ENCODE measurements around the gene BABAM2. TPM values are rescaled to one million over a fixed set of nuclear protein-coding genes. Genes with fewer than 3 reads are reported as not detected.
"Not testable (repeated sequence)": the region's sequence is repeated elsewhere in the genome, so short reads cannot be mapped to it uniquely, and the experiment has no call there.

Gene BABAM2
- total and polyA plus RNA-seq, 4 donors: 9.9 to 17.0 (median 13.9) TPM

DNA sequence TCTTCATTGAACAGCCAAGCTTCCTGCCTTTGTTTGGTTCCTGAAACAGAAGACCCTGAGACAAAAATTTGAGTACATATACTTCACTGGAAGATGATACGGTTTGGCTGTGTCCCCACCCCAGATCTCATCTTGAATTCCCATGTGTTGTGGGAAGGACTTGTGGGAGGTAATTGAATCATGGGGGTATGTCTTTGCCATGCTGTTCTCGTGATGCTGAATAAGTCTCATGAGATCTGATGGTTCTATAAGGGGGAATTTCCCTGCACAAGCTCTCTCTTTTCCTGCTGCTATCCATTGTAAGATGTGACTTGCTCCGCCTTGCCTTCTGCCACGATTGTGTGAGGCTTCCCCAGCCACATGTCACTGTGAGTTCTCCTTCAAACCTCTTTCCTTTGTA lies 76.5 kb downstream of the BABAM2 start:
- Histone ChIP-seq H3K9me3 (ENCODE audit: control insufficient read depth in 4 of 4, low read length in 3 of 4) (no peaks in the 10 kb centered on the region), H3K36me3 (ENCODE audit: control insufficient read depth in 4 of 4, insufficient read depth in 3 of 4, low read depth in 1 of 4, low read length in 3 of 4) (no peaks in the 10 kb centered on the region), H3K27ac (ENCODE audit: low read depth in 1 of 2, low read length in 2 of 2) (no peak overlapping the region), H3K4me3 (ENCODE audit: low read depth in 1 of 3, low read length in 3 of 3) (no peak overlapping the region), H3K9ac (ENCODE audit: low read depth in 1 of 2, low read length in 2 of 2) (no peak overlapping the region), H3K4me1 (ENCODE audit: control insufficient read depth in 4 of 4, insufficient read depth in 4 of 4, low read length in 3 of 4) (peaks cover 0 to 21% (median 9%) of the 10 kb centered on the region in 4 donors), H3K27me3 (ENCODE audit: control insufficient read depth in 4 of 4, insufficient read depth in 4 of 4, low read length in 3 of 4) (no peaks in the 10 kb centered on the region)
- WGBS: 96% methylated on average over 4 of the region's 4 CpGs
- TF ChIP-seq, protein P1, sequence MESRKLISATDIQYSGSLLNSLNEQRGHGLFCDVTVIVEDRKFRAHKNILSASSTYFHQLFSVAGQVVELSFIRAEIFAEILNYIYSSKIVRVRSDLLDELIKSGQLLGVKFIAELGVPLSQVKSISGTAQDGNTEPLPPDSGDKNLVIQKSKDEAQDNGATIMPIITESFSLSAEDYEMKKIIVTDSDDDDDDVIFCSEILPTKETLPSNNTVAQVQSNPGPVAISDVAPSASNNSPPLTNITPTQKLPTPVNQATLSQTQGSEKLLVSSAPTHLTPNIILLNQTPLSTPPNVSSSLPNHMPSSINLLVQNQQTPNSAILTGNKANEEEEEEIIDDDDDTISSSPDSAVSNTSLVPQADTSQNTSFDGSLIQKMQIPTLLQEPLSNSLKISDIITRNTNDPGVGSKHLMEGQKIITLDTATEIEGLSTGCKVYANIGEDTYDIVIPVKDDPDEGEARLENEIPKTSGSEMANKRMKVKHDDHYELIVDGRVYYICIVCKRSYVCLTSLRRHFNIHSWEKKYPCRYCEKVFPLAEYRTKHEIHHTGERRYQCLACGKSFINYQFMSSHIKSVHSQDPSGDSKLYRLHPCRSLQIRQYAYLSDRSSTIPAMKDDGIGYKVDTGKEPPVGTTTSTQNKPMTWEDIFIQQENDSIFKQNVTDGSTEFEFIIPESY (IDR thresholded peaks at IDR 0.05): no peak
- no peak for TF ChIP-seq FOXA1 (IDR thresholded peaks at IDR 0.05)
- TF ChIP-seq GABPA (IDR thresholded peaks at IDR 0.05 in 1 of 2, conservative IDR thresholded peaks at IDR 0.05 in 1 of 2): no peak
- TF ChIP-seq, protein P2, sequence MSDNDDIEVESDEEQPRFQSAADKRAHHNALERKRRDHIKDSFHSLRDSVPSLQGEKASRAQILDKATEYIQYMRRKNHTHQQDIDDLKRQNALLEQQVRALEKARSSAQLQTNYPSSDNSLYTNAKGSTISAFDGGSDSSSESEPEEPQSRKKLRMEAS (IDR thresholded peaks at IDR 0.05): no peak
- no peak for TF ChIP-seq NR2F2 (IDR thresholded peaks at IDR 0.05)
- no peak for TF ChIP-seq EGR1 (IDR thresholded peaks at IDR 0.05; ENCODE audit: low read depth in 2 of 2)
- no peak for TF ChIP-seq RXRA (IDR thresholded peaks at IDR 0.05)
- DNase-seq (ENCODE audit: low spot score): no peak

DNA sequence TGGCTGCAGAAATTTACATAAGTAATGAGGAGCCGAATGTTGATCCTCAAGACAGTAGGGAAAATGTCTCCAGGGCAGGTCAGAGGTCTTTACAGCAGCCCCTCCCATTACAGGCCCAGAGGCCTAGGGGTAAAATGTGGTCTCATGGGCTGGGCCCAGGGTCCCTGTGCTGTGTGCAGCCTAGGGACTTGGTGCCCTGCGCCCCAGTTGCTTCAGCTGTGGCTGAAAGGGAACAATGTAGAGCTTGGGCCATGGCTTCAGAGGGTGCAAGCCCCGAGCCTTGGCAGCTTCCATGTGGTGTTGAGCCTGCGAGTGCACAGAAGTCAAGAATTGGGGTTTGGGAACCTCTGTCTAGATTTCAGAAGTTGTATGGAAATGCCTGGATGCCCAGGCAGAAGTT lies 77.5 kb downstream of the BABAM2 start:
- peaks cover 0 to 21% (median 9%) of the 10 kb centered on the region in 4 donors for H3K4me1 ChIP-seq (ENCODE audit: control insufficient read depth in 4 of 4, insufficient read depth in 4 of 4, low read length in 3 of 4)
- not testable (repeated sequence) for H3K4me3 ChIP-seq (ENCODE audit: low read depth in 1 of 3, low read length in 3 of 3); H3K9me3 ChIP-seq (ENCODE audit: control insufficient read depth in 4 of 4, low read length in 3 of 4); H3K27me3 ChIP-seq (ENCODE audit: control insufficient read depth in 4 of 4, insufficient read depth in 4 of 4, low read length in 3 of 4); H3K27ac ChIP-seq (ENCODE audit: low read depth in 1 of 2, low read length in 2 of 2); H3K36me3 ChIP-seq (ENCODE audit: control insufficient read depth in 4 of 4, insufficient read depth in 3 of 4, low read depth in 1 of 4, low read length in 3 of 4); DNase-seq (ENCODE audit: low spot score); H3K9ac ChIP-seq (ENCODE audit: low read depth in 1 of 2, low read length in 2 of 2)
- 96% methylated on average over 4 of the region's 4 CpGs for WGBS

DNA sequence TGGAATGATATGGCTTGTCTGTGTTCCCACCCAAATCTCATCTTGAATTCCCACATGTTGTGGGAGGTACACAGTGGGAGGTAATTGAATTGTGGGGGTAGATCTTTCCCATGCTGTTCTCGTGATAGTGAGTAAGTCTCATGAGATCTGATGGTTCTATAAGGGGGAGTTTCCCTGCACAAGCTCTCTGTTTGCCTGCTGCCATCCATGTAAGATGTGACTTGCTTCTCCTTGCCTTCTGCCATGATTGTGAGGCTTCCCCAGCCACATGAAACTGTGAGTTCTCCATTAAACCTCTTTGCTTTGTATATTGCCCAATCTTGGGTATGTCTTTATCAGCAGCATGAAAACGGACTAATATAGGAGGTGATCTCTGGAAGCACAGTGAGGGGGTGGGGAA lies 78.4 kb downstream of the BABAM2 start:
- not testable (repeated sequence) for H3K27ac ChIP-seq (ENCODE audit: low read depth in 1 of 2, low read length in 2 of 2); H3K27me3 ChIP-seq (ENCODE audit: control insufficient read depth in 4 of 4, insufficient read depth in 4 of 4, low read length in 3 of 4)

DNA sequence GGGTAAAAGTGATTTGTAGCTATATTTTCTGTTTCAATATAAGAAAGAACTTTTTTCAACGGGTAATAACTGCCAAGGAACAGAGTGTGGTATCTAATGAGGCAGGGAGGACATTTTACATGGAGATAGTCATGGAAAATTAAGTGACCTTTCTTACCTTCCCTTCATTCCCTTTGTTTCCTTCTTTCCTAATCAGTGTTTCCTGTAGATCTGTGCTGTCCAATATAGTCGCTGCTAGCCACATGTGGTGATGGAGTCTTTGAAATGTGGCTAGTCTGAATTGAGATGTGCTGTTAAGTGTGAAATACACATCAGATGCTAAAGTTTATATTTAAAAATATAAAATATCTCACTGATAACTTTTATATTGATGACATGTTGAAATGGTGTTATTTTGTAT lies 81.8 kb downstream of the BABAM2 start:
- DNase-seq (ENCODE audit: low spot score): no peak
- TF ChIP-seq JUND (IDR thresholded peaks at IDR 0.05): no peak
- TF ChIP-seq RXRA (IDR thresholded peaks at IDR 0.05): no peak
- no peak for TF ChIP-seq RAD21 (IDR thresholded peaks at IDR 0.05)
- TF ChIP-seq, protein P3, sequence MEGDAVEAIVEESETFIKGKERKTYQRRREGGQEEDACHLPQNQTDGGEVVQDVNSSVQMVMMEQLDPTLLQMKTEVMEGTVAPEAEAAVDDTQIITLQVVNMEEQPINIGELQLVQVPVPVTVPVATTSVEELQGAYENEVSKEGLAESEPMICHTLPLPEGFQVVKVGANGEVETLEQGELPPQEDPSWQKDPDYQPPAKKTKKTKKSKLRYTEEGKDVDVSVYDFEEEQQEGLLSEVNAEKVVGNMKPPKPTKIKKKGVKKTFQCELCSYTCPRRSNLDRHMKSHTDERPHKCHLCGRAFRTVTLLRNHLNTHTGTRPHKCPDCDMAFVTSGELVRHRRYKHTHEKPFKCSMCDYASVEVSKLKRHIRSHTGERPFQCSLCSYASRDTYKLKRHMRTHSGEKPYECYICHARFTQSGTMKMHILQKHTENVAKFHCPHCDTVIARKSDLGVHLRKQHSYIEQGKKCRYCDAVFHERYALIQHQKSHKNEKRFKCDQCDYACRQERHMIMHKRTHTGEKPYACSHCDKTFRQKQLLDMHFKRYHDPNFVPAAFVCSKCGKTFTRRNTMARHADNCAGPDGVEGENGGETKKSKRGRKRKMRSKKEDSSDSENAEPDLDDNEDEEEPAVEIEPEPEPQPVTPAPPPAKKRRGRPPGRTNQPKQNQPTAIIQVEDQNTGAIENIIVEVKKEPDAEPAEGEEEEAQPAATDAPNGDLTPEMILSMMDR (IDR thresholded peaks at IDR 0.05; ENCODE audit: low read depth, low read length, missing input control): no peak
- Histone ChIP-seq H3K27ac (ENCODE audit: low read depth in 1 of 2, low read length in 2 of 2) (no peak overlapping the region), H3K4me1 (ENCODE audit: control insufficient read depth in 4 of 4, insufficient read depth in 4 of 4, low read length in 3 of 4) (peaks cover 0 to under 1% (median 0%) of the 10 kb centered on the region in 4 donors), H3K4me3 (ENCODE audit: low read depth in 1 of 3, low read length in 3 of 3) (no peak overlapping the region), H3K9ac (ENCODE audit: low read depth in 1 of 2, low read length in 2 of 2) (no peak overlapping the region), H3K36me3 (ENCODE audit: control insufficient read depth in 4 of 4, insufficient read depth in 3 of 4, low read depth in 1 of 4, low read length in 3 of 4) (no peaks in the 10 kb centered on the region), H3K9me3 (ENCODE audit: control insufficient read depth in 4 of 4, low read length in 3 of 4) (no peaks in the 10 kb centered on the region), H3K27me3 (ENCODE audit: control insufficient read depth in 4 of 4, insufficient read depth in 4 of 4, low read length in 3 of 4) (no peaks in the 10 kb centered on the region)
- WGBS: 82% methylated on average over 2 of the region's 2 CpGs

More for the DNA sequence above, 78.4 kb downstream of the BABAM2 start:
- H3K4me1 ChIP-seq (ENCODE audit: control insufficient read depth in 4 of 4, insufficient read depth in 4 of 4, low read length in 3 of 4): peaks cover 0 to 21% (median 9%) of the 10 kb centered on the region in 4 donors
- H3K4me3 ChIP-seq (ENCODE audit: low read depth in 1 of 3, low read length in 3 of 3); DNase-seq (ENCODE audit: low spot score); H3K9ac ChIP-seq (ENCODE audit: low read depth in 1 of 2, low read length in 2 of 2); H3K36me3 ChIP-seq (ENCODE audit: control insufficient read depth in 4 of 4, insufficient read depth in 3 of 4, low read depth in 1 of 4, low read length in 3 of 4); H3K9me3 ChIP-seq (ENCODE audit: control insufficient read depth in 4 of 4, low read length in 3 of 4): not testable (repeated sequence)
- WGBS: 98% methylated on average over 2 of the region's 2 CpGs

Measured in liver (tissue), 9 donors.